A549 (cell line): ENCODE measurements around the gene ST6GALNAC5. TPM values are rescaled to one million over a fixed set of nuclear protein-coding genes. Genes with fewer than 3 reads are reported as not detected.

Experiments
- ATAC-seq, 2 experiments: fragments of 200-7000 bp in 1 of 2; fragments of >200 bp in 1 of 2; cut with Nextera tagmentation in 1 of 2; cut with Tn5 transposase in 1 of 2; 3 replicates each; pipeline versions ENCODE4 v1.8.0 to v1.9.1; 2018 to 2020; ENCODE audit warnings: mild to moderate bottlenecking in 1 of 2, moderate library complexity in 1 of 2
- CTCF ChIA-PET: fragments of 300-600 bp; sonication (Branson Sonifier 250); formaldehyde crosslinking; extraction: SDS; loops from one replicate; lab custom pipeline; 2021; ENCODE audit warnings: antibody characterized with exemption, inconsistent platforms; lab: Yijun Ruan, JAX
- POLR2A ChIA-PET: fragments of 350-600 bp; formaldehyde crosslinking; extraction: SDS; loops from one replicate; lab custom pipeline; 2021; ENCODE audit warnings: antibody characterized with exemption, inconsistent platforms; lab: Yijun Ruan, JAX
- DNase-seq, 2 experiments: peaks; one replicate each; pipeline versions ENCODE4 v3.0.0 to v3.0.0-alpha.2; 2011 to 2016; ENCODE audit warnings: low read depth in 1 of 2, low spot score in 1 of 2
- FAIRE-seq: peaks from 2 replicates; lab custom pipeline; 2011; peaks lifted over from hg19 to GRCh38; lab: Jason Lieb, UNC
- H3K27ac ChIP-seq, 2 experiments: fragments of >200 bp; sonication (Bioruptor Twin); formaldehyde crosslinking; 3 replicates each; pipeline ENCODE4 v1.5.1; 2016 to 2017
- H3K4me1 ChIP-seq: fragments of >200 bp; sonication (Bioruptor Twin); formaldehyde crosslinking; 3 replicates; pipeline ENCODE4 v1.6.1; 2016
- H3K4me2 ChIP-seq: fragments of >200 bp; sonication (Bioruptor Twin); formaldehyde crosslinking; 3 replicates; pipeline ENCODE4 v1.6.1; 2016
- H3K4me3 ChIP-seq: fragments of >200 bp; sonication (Bioruptor Twin); formaldehyde crosslinking; 3 replicates; pipeline ENCODE4 v1.5.1; 2016
- H3K9me3 ChIP-seq: fragments of >200 bp; sonication (Bioruptor Twin); formaldehyde crosslinking; 3 replicates; pipeline ENCODE4 v1.6.1; 2016
- BHLHE40 ChIP-seq: IDR thresholded peaks from 2 replicates; pipeline ENCODE4 v1.6.1; 2012; ENCODE audit warnings: low read depth, low read length, inconsistent platforms
- CBX2 ChIP-seq: fragments of 200-600 bp; sonication (generic); IDR thresholded peaks from 2 replicates; pipeline ENCODE4 v1.6.1; 2016; ENCODE audit warnings: low read depth, mild to moderate bottlenecking, borderline replicate concordance
- CEBPB ChIP-seq, 2 experiments: fragments of >200 bp in 1 of 2; sonication (Bioruptor Twin) in 1 of 2; formaldehyde crosslinking in 1 of 2; IDR thresholded peaks; 2 replicates each; pipeline ENCODE4 v1.6.1; 2012 to 2016
- CHD4 ChIP-seq: fragments of 200-600 bp; sonication (generic); IDR thresholded peaks from 2 replicates; pipeline ENCODE4 v1.6.1; 2016; ENCODE audit warnings: antibody characterized with exemption, mild to moderate bottlenecking, borderline replicate concordance
- EHMT2 ChIP-seq: fragments of 200-600 bp; sonication (generic); IDR thresholded peaks from 2 replicates; pipeline ENCODE4 v1.6.1; 2016; ENCODE audit warnings: antibody characterized with exemption, low read depth, mild to moderate bottlenecking, moderate library complexity
- EP300 ChIP-seq, 2 experiments: fragments of >200 bp; sonication (Bioruptor Twin); formaldehyde crosslinking; IDR thresholded peaks; 2 replicates in 1 of 2; 3 replicates in 1 of 2; pipeline ENCODE4 v1.6.1; 2016 to 2017
- FOSB ChIP-seq: fragments of 250-450 bp; sonication (Bioruptor Pico); IDR thresholded peaks from 2 replicates; pipeline ENCODE4 v1.5.0; 2020; ENCODE audit warnings: mild to moderate bottlenecking, moderate library complexity
- FOSL2 ChIP-seq, 2 experiments: fragments of 450-650 bp in 1 of 2; fragments of >200 bp in 1 of 2; sonication (Bioruptor Twin) in 1 of 2; formaldehyde crosslinking; IDR thresholded peaks; 2 replicates each; pipeline versions ENCODE4 v1.5.0 to v1.6.1; 2016 to 2020; ENCODE audit warnings: mild to moderate bottlenecking in 1 of 2, moderate library complexity in 1 of 2
- FOXS1 ChIP-seq: fragments of 250-450 bp; sonication (Bioruptor Pico); IDR thresholded peaks from 2 replicates; pipeline ENCODE4 v1.5.0; 2020; ENCODE audit warnings: mild to moderate bottlenecking, moderate library complexity
- GATA3 ChIP-seq: IDR thresholded peaks from 2 replicates; pipeline ENCODE4 v1.6.1; 2012; ENCODE audit warnings: borderline replicate concordance
- HEYL ChIP-seq: fragments of 250-450 bp; sonication (Bioruptor Pico); IDR thresholded peaks from 2 replicates; pipeline ENCODE4 v1.8.0; 2021; ENCODE audit warnings: mild to moderate bottlenecking, moderate library complexity
- JUN ChIP-seq, 2 experiments: fragments of >200 bp; sonication (Bioruptor Twin); formaldehyde crosslinking; IDR thresholded peaks; 2 replicates in 1 of 2; 3 replicates in 1 of 2; pipeline ENCODE4 v1.6.1; 2016 to 2017
- KDM1A ChIP-seq: fragments of 200-600 bp; sonication (generic); IDR thresholded peaks from 2 replicates; pipeline ENCODE4 v1.6.1; 2016; ENCODE audit warnings: low read depth, mild to moderate bottlenecking
- NR3C1 ChIP-seq: fragments of >200 bp; sonication (Bioruptor Twin); formaldehyde crosslinking; IDR thresholded peaks from 3 replicates; pipeline ENCODE4 v1.6.1; 2017
- POLR2AphosphoS2 ChIP-seq: conservative IDR thresholded peaks from 2 replicates; pipeline ENCODE4 v1.6.1; 2012; ENCODE audit warnings: low read length, improper control_type of control experiment, inconsistent platforms
- RARB ChIP-seq: fragments of 250-450 bp; sonication (Bioruptor Pico); IDR thresholded peaks from 2 replicates; pipeline ENCODE4 v1.8.0; 2021; ENCODE audit warnings: mild to moderate bottlenecking, moderate library complexity
- RCOR1 ChIP-seq: fragments of 150-350 bp; IDR thresholded peaks from 2 replicates; pipeline ENCODE4 v1.6.1; 2014; ENCODE audit warnings: antibody characterized with exemption, low read length, low read depth
- RFX5 ChIP-seq: fragments of 450-650 bp; IDR thresholded peaks from 2 replicates; pipeline ENCODE4 v1.7.1; 2014; ENCODE audit warnings: antibody characterized with exemption, mild to moderate bottlenecking, moderate library complexity
- SREBF2 ChIP-seq: fragments of 450-650 bp; IDR thresholded peaks from 2 replicates; pipeline ENCODE4 v1.6.1; 2014; ENCODE audit warnings: mild to moderate bottlenecking, moderate library complexity
- ZNF302 ChIP-seq: fragments of 250-450 bp; sonication (Bioruptor Pico); IDR thresholded peaks from 2 replicates; pipeline ENCODE4 v1.9.0; 2021; ENCODE audit warnings: inconsistent platforms, mild to moderate bottlenecking, moderate library complexity
- WGBS: methylation state at CpG from one replicate; pipeline ENCODE4 v1.1.6; 2017; ENCODE audit errors: missing lambda C conversion rate; 5-methylcytosine and 5-hydroxymethylcytosine counted together
- polyA plus RNA-seq, 4 experiments: library from polyadenylated mRNA; depleted of rRNA in 3 of 4; stranded (reverse); fragments of >200 nt; fragmentation: RNase III in 1 of 4; extraction: RNeasy Plus Mini Kit Qiagen cat#74134 plus additional on column Dnase treatment in 1 of 4; gene quantifications; 2 replicates in 3 of 4; 3 replicates in 1 of 4; pipeline ENCODE4 v1.2.3, GENCODE V29; 2011 to 2017
- TF ChIP-seq, protein P1 (sequence below): IDR thresholded peaks from 2 replicates; pipeline ENCODE4 v1.6.1; 2012
- TF ChIP-seq, protein P2 (sequence below): fragments of 150-350 bp; IDR thresholded peaks from 2 replicates; pipeline ENCODE4 v1.6.1; 2014; ENCODE audit warnings: low read depth, mild to moderate bottlenecking, low read length
- TF ChIP-seq, protein P3 (sequence below): fragments of 450-650 bp; IDR thresholded peaks from 2 replicates; pipeline ENCODE4 v1.6.1; 2014; ENCODE audit warnings: antibody characterized with exemption
- TF ChIP-seq, protein P4 (sequence below): fragments of 250-450 bp; sonication (Bioruptor Pico); IDR thresholded peaks from 2 replicates; pipeline ENCODE4 v1.5.0; 2020; ENCODE audit warnings: low read depth, mild to moderate bottlenecking, moderate library complexity
- TF ChIP-seq, protein P5 (sequence below): fragments of >200 bp; sonication (Bioruptor Twin); formaldehyde crosslinking; IDR thresholded peaks from 2 replicates; pipeline ENCODE4 v1.6.1; 2016
- TF ChIP-seq, protein P6 (sequence below): fragments of >200 bp; sonication (Bioruptor Twin); formaldehyde crosslinking; IDR thresholded peaks from 3 replicates; pipeline ENCODE4 v1.6.1; 2016

ST6GALNAC5 gene
- polyA plus RNA-seq, 2 of the 4 experiments (the other 2 are of a cell fraction) = not detected

DNA sequence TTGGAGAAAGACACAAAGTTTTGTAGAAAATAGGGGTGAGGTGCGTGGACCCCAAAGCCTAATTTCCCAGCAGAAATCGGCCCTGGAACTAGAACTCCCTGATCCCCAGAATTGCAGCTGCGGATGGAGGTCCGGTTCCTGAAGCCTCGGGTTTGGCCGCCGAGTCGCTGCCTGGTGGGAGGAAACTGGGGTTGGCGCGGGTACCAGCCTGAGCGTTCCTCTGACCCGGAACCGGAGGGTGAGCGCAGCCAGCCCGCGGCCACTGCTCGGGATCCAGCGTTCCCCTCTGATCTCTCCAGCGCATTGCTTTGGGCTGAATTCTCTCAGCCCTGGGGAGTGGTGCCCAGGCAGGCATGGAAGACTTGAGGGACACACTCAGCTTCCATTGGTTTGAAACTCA is 1.6 kb downstream of the ST6GALNAC5 start:
- no peak overlapping the region for H3K27ac ChIP-seq
- WGBS = 17% methylated on average over 9 of the region's 19 CpGs
- TF ChIP-seq CBX2 (no peak), RFX5 (no peak), CHD4 (no peak), RARB (CRISPR knock-in tag) (no peak), CEBPB (IDR thresholded peaks at IDR 0.05) (no peak), JUN (IDR thresholded peaks at IDR 0.05) (no peak), SREBF2 (no peak), BHLHE40 (no peak), KDM1A (no peak), POLR2AphosphoS2 (no peak), FOSL2 (IDR thresholded peaks at IDR 0.05) (no peak), FOSL2 (CRISPR knock-in tag; IDR thresholded peaks at IDR 0.05) (no peak), EHMT2 (no peak), EP300 (IDR thresholded peaks at IDR 0.05) (no peak)
- TF ChIP-seq, all 56 proteins: peak for 0
- 0 out of 3 replicates have a peak, but pooled peaks cover 4% of the 10 kb centered on the region for H3K4me1 ChIP-seq
- no peaks in the 10 kb centered on the region for H3K9me3 ChIP-seq
- DNase-seq (no peak), FAIRE-seq (no peak), ATAC-seq (no peak; a peak in 1 of 6 replicates)
- H3K4me2 ChIP-seq = peak overlapping the region; percentile 87
- ChIA-PET CTCF (interaction anchor here (1.0 kb wide), 1 partner anchor 17 kb away, joined by 3 read pairs; no protein-coding TSS in a partner anchor), POLR2A (no interaction called here)
- H3K4me3 ChIP-seq = peak overlapping the region; percentile 41; the same call in 1 of the 3 replicates

DNA sequence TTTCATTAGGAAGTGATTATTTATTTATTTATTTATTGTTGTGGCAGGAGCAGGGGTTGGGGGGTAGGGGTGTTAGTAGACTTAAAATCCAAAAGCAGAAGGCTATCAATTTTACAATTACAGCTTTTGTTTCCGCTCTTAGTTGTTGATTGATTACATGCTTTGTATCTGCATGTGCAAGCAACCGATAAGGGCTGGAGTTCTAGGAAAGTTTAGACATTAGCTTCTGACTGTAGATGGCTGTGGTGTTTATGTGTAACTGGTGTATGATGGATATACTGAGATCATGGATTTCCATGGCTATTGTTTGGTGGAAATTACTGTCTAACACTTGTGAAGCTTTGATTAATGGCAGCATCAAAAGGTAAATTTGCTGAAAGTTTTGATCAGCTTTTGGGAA is 2.8 kb downstream of the ST6GALNAC5 start:
- no peak for FAIRE-seq
- POLR2A ChIA-PET = no interaction called here
- H3K27ac ChIP-seq = no peak overlapping the region
- TF ChIP-seq GATA3 = no peak
- no peak for TF ChIP-seq FOXS1 (CRISPR knock-in tag)
- TF ChIP-seq, protein P1, sequence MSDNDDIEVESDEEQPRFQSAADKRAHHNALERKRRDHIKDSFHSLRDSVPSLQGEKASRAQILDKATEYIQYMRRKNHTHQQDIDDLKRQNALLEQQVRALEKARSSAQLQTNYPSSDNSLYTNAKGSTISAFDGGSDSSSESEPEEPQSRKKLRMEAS = no peak
- TF ChIP-seq, protein P2, sequence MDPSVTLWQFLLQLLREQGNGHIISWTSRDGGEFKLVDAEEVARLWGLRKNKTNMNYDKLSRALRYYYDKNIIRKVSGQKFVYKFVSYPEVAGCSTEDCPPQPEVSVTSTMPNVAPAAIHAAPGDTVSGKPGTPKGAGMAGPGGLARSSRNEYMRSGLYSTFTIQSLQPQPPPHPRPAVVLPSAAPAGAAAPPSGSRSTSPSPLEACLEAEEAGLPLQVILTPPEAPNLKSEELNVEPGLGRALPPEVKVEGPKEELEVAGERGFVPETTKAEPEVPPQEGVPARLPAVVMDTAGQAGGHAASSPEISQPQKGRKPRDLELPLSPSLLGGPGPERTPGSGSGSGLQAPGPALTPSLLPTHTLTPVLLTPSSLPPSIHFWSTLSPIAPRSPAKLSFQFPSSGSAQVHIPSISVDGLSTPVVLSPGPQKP = no peak
- TF ChIP-seq RCOR1 = no peak
- no peak for TF ChIP-seq FOSB (CRISPR knock-in tag)
- no peak for TF ChIP-seq NR3C1
- TF ChIP-seq, protein P3, sequence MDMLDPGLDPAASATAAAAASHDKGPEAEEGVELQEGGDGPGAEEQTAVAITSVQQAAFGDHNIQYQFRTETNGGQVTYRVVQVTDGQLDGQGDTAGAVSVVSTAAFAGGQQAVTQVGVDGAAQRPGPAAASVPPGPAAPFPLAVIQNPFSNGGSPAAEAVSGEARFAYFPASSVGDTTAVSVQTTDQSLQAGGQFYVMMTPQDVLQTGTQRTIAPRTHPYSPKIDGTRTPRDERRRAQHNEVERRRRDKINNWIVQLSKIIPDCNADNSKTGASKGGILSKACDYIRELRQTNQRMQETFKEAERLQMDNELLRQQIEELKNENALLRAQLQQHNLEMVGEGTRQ = no peak
- TF ChIP-seq, protein P4, sequence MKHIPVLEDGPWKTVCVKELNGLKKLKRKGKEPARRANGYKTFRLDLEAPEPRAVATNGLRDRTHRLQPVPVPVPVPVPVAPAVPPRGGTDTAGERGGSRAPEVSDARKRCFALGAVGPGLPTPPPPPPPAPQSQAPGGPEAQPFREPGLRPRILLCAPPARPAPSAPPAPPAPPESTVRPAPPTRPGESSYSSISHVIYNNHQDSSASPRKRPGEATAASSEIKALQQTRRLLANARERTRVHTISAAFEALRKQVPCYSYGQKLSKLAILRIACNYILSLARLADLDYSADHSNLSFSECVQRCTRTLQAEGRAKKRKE (CRISPR knock-in tag) = no peak
- TF ChIP-seq ZNF302 (CRISPR knock-in tag) = no peak
- no peak for TF ChIP-seq RARB (CRISPR knock-in tag)
- TF ChIP-seq HEYL (CRISPR knock-in tag) = no peak
- TF ChIP-seq, protein P5, sequence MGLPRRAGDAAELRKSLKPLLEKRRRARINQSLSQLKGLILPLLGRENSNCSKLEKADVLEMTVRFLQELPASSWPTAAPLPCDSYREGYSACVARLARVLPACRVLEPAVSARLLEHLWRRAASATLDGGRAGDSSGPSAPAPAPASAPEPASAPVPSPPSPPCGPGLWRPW = no peak
- TF ChIP-seq, protein P6, sequence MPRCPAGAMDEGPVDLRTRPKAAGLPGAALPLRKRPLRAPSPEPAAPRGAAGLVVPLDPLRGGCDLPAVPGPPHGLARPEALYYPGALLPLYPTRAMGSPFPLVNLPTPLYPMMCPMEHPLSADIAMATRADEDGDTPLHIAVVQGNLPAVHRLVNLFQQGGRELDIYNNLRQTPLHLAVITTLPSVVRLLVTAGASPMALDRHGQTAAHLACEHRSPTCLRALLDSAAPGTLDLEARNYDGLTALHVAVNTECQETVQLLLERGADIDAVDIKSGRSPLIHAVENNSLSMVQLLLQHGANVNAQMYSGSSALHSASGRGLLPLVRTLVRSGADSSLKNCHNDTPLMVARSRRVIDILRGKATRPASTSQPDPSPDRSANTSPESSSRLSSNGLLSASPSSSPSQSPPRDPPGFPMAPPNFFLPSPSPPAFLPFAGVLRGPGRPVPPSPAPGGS = no peak
- TF ChIP-seq, all 56 proteins: peak for 0
- no peak overlapping the region for H3K4me2 ChIP-seq
- H3K9me3 ChIP-seq = no peaks in the 10 kb centered on the region
- no peak for DNase-seq
- 98% methylated on average over 2 of the region's 2 CpGs for WGBS
- 0 out of 3 replicates have a peak, but pooled peaks cover 4% of the 10 kb centered on the region for H3K4me1 ChIP-seq
- no peak overlapping the region for H3K4me3 ChIP-seq
- CTCF ChIA-PET = no interaction called here
- ATAC-seq = no peak
